IMR-90 (cell line): Measurements from ENCODE around the gene RALGAPB. TPM values are rescaled to one million over a fixed set of nuclear protein-coding genes. Genes with fewer than 3 reads are reported as not detected.

Source experiments
- ATAC-seq: fragments of 200-7000 bp; cut with Tn5 transposase; 2 replicates; pipeline ENCODE4 v1.9.1; 2020; ENCODE audit warnings: low read depth, mild to moderate bottlenecking, moderate library complexity
- BruUV-seq: library from RNA; stranded (reverse); fragments of 400-500 nt; replicated peaks from 2 replicates; lab custom pipeline; 2021; lab: Mats Ljungman, UMichigan
- CTCF ChIA-PET: fragments of 300-600 bp; formaldehyde crosslinking; extraction: SDS; loops from one replicate; lab custom pipeline; 2021; ENCODE audit warnings: antibody characterized with exemption; lab: Yijun Ruan, JAX
- POLR2A ChIA-PET: fragments of 300-600 bp; sonication (Branson Sonifier 250); formaldehyde crosslinking; loops from one replicate; lab custom pipeline; 2022; ENCODE audit warnings: antibody characterized with exemption; ENCODE audit not compliant: unreplicated experiment; lab: Charles Lee
- DNase-seq: peaks from one replicate; pipeline ENCODE4 v3.0.0; 2013
- H2AFZ ChIP-seq: replicated peaks from 2 replicates; pipeline ENCODE3; 2013; ENCODE audit warnings: low read length, mild to moderate bottlenecking; ENCODE audit not compliant: poor library complexity
- H2AK5ac ChIP-seq: 2 replicates; pipeline ENCODE4 v1.6.1; 2013; ENCODE audit warnings: low read depth, low read length, inconsistent platforms
- H2AK9ac ChIP-seq: replicated peaks from 2 replicates; pipeline ENCODE3; 2013; ENCODE audit warnings: mild to moderate bottlenecking, low read depth, low read length, moderate library complexity; ENCODE audit not compliant: poor library complexity
- H2BK120ac ChIP-seq: 2 replicates; pipeline ENCODE4 v1.6.1; 2013; ENCODE audit warnings: low read depth, low read length, inconsistent platforms
- H2BK15ac ChIP-seq: 3 replicates; pipeline ENCODE4 v1.6.1; 2013; ENCODE audit warnings: low read depth, low read length, inconsistent platforms
- H2BK20ac ChIP-seq: 2 replicates; pipeline ENCODE4 v1.6.1; 2013; ENCODE audit warnings: low read depth, mild to moderate bottlenecking, inconsistent platforms, low read length, moderate library complexity
- H2BK5ac ChIP-seq: 2 replicates; pipeline ENCODE4 v1.6.1; 2013; ENCODE audit warnings: mild to moderate bottlenecking, low read depth, low read length, inconsistent platforms; ENCODE audit not compliant: poor library complexity, severe bottlenecking
- H3K14ac ChIP-seq: replicated peaks from 2 replicates; pipeline ENCODE4 v1.6.1; 2013; ENCODE audit warnings: low read depth, low read length, inconsistent platforms
- H3K18ac ChIP-seq: 2 replicates; pipeline ENCODE4 v1.6.1; 2013; ENCODE audit warnings: low read depth, low read length, control low read depth
- H3K23ac ChIP-seq: 2 replicates; pipeline ENCODE4 v1.6.1; 2013; ENCODE audit warnings: low read depth, low read length, inconsistent platforms
- H3K27ac ChIP-seq: 2 replicates; pipeline ENCODE4 v1.5.1; 2013; ENCODE audit warnings: mild to moderate bottlenecking, control low read depth, low read length; ENCODE audit not compliant: insufficient read depth
- H3K27me3 ChIP-seq: 2 replicates; pipeline ENCODE4 v1.6.1; 2013; ENCODE audit warnings: low read length; ENCODE audit not compliant: control insufficient read depth, insufficient read depth
- H3K36me3 ChIP-seq: 2 replicates; pipeline ENCODE4 v1.6.1; 2013; ENCODE audit warnings: low read length, mixed read lengths; ENCODE audit not compliant: control insufficient read depth, insufficient read depth
- H3K4ac ChIP-seq: 2 replicates; pipeline ENCODE4 v1.6.1; 2013; ENCODE audit warnings: low read depth, low read length, inconsistent platforms
- H3K4me1 ChIP-seq: 2 replicates; pipeline ENCODE4 v1.6.1; 2013; ENCODE audit warnings: low read length, mixed read lengths; ENCODE audit not compliant: control insufficient read depth, insufficient read depth
- H3K4me2 ChIP-seq: 2 replicates; pipeline ENCODE4 v1.6.1; 2013; ENCODE audit warnings: low read depth, mild to moderate bottlenecking, control low read depth, low read length, moderate library complexity
- H3K4me3 ChIP-seq: 2 replicates; pipeline ENCODE4 v1.5.1; 2013; ENCODE audit warnings: low read depth, mild to moderate bottlenecking, control low read depth, low read length, moderate library complexity; ENCODE audit not compliant: insufficient read depth
- H3K56ac ChIP-seq: 2 replicates; pipeline ENCODE4 v1.6.1; 2013; ENCODE audit warnings: low read length, inconsistent platforms; ENCODE audit not compliant: insufficient read depth; ENCODE audit errors: extremely low read depth
- H3K79me1 ChIP-seq, 2 experiments: 2 replicates each; pipeline ENCODE4 v1.6.1; 2013; ENCODE audit warnings: low read length in 2 of 2, inconsistent platforms in 1 of 2, low read depth in 1 of 2
- H3K9ac ChIP-seq: 2 replicates; pipeline ENCODE4 v1.6.1; 2013; ENCODE audit warnings: low read depth, low read length, control low read depth
- H3K9me1 ChIP-seq: 2 replicates; pipeline ENCODE4 v1.6.1; 2013; ENCODE audit warnings: low read length, inconsistent platforms; ENCODE audit not compliant: insufficient read depth
- H3K9me3 ChIP-seq: 2 replicates; pipeline ENCODE4 v1.6.1; 2013; ENCODE audit warnings: low read length; ENCODE audit not compliant: control insufficient read depth, insufficient read depth
- H4K20me1 ChIP-seq: 2 replicates; pipeline ENCODE4 v1.6.1; 2013; ENCODE audit warnings: low read length, inconsistent platforms; ENCODE audit not compliant: insufficient read depth
- H4K5ac ChIP-seq: 2 replicates; pipeline ENCODE4 v1.6.1; 2013; ENCODE audit warnings: mild to moderate bottlenecking, low read depth, low read length, control low read depth
- H4K8ac ChIP-seq, 2 experiments: 2 replicates each; pipeline ENCODE4 v1.6.1; 2013; ENCODE audit warnings: low read depth in 2 of 2, low read length in 2 of 2, control low read depth in 1 of 2, inconsistent platforms in 1 of 2
- H4K91ac ChIP-seq: 2 replicates; pipeline ENCODE4 v1.6.1; 2013; ENCODE audit warnings: low read depth, low read length, inconsistent platforms; ENCODE audit not compliant: insufficient read depth
- RCOR1 ChIP-seq: IDR thresholded peaks from 2 replicates; pipeline ENCODE4 v1.6.1; 2012; ENCODE audit warnings: mild to moderate bottlenecking, low read length, improper control_type of control experiment; ENCODE audit not compliant: insufficient replicate concordance
- SMC3 ChIP-seq: fragments of 150-350 bp; IDR thresholded peaks from 2 replicates; pipeline ENCODE4 v1.6.1; 2016; ENCODE audit warnings: low read depth, mild to moderate bottlenecking, antibody characterized with exemption, low read length, moderate library complexity
- WGBS, 2 experiments: methylation state at CpG; one replicate each; pipeline versions ENCODE4 v1.1.5 to v1.1.7; 2013; ENCODE audit warnings: missing lambda C conversion rate in 2 of 2; ENCODE audit not compliant: insufficient read length in 1 of 2; ENCODE audit errors: extremely low coverage in 2 of 2; 5-methylcytosine and 5-hydroxymethylcytosine counted together
- dilution Hi-C: fragments of 300-500 bp; cut with HindIII; formaldehyde crosslinking; loops from one replicate; pipeline ENCODE4 v1.14.3; 2018; ENCODE audit warnings: low sequenced_read_pairs; ENCODE audit not compliant: unreplicated experiment
- in situ Hi-C: fragments of 300-500 bp; cut with MboI; formaldehyde crosslinking; loops from 3 replicates; pipeline ENCODE4 v1.14.3; 2019; ENCODE audit warnings: low sequenced_read_pairs, inconsistent platforms, mixed read lengths
- intact Hi-C: fragments of 100-400 bp; cut with micrococcal nuclease; formaldehyde crosslinking; loops from 2 replicates; pipeline ENCODE4 v1.10.0; 2022
- polyA plus RNA-seq, 3 experiments: library from polyadenylated mRNA; depleted of rRNA; stranded (reverse); fragments of >200 nt; gene quantifications; 2 replicates each; pipeline ENCODE4 v1.2.3, GENCODE V29; 2012; ENCODE audit warnings: low replicate concordance in 1 of 3
- total RNA-seq: library from RNA; depleted of rRNA; stranded (reverse); fragments of >200 nt; gene quantifications from 2 replicates; pipeline ENCODE4 v1.2.3, GENCODE V29; 2012

RALGAPB gene
- total and polyA plus RNA-seq, 2 of the 4 experiments (the other 2 are of a cell fraction) = 12.7 to 30.3 TPM

DNA sequence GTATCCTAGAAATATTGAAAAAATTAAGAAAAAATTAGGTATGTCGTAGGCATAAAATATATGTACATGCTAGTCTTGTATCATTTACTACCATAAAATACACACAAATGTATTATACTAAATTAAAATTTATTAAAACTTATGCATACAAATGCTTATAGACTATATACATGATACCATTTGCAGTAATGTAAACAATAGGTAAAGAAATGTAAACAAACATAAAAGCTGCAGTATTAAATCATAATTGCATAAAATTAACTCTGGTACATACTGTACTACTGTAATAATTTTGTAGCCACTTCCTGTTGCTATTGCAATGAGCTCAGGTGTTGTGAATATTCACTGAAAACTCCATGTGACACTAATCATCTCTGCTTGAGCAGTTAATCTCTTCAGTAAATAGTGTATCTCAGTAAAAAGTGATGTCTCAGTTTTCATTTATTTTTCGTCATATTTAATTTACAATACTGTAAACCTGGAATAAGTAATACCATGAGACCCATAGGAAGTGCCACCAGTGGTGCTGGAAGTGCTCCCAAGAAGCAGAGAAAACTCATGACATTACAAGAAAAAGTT is 29.3 kb downstream of the RALGAPB start:
- H4K20me1 ChIP-seq = peaks cover 3% of the 10 kb centered on the region; the same call in 1 of the 2 replicates
- WGBS, 2 experiments = no CpG with 5 or more reads among the region's 2 CpGs
- no peak overlapping the region for H4K91ac ChIP-seq
- H3K4ac ChIP-seq = no peak overlapping the region
- H3K4me2 ChIP-seq = no peak overlapping the region
- peaks cover 6% of the 10 kb centered on the region; the same call in 1 of the 2 replicates for H3K9me1 ChIP-seq
- no peak overlapping the region for H2BK120ac ChIP-seq
- H3K14ac ChIP-seq = no peak overlapping the region
- DNase-seq (no peak), ATAC-seq (no peak)
- H3K18ac ChIP-seq = no peak overlapping the region
- H4K5ac ChIP-seq = no peak overlapping the region
- H3K27ac ChIP-seq = no peak overlapping the region
- H2AK5ac ChIP-seq = no peak overlapping the region
- H3K27me3 ChIP-seq = no peaks in the 10 kb centered on the region
- no peak overlapping the region for H4K8ac ChIP-seq
- no peak overlapping the region for H2BK20ac ChIP-seq
- intact Hi-C loops = no loop called here
- CTCF ChIA-PET = no interaction called here
- no peak overlapping the region for H2BK5ac ChIP-seq
- dilution Hi-C loops = no loop called here
- BruUV-seq = no TSS peak
- no peak overlapping the region for H2AFZ ChIP-seq
- H2AK9ac ChIP-seq = no peak overlapping the region
- no peak overlapping the region for H3K4me3 ChIP-seq
- H3K79me1 ChIP-seq = peaks cover 11 to 33% of the 10 kb centered on the region in 2 experiments
- H2BK15ac ChIP-seq = no peak overlapping the region
- POLR2A ChIA-PET = no interaction called here
- TF ChIP-seq SMC3 = no peak
- no peak for TF ChIP-seq RCOR1
- H3K9ac ChIP-seq = no peak overlapping the region
- no peaks in the 10 kb centered on the region for H3K9me3 ChIP-seq
- H3K36me3 ChIP-seq = peaks cover 23% of the 10 kb centered on the region
- no peak overlapping the region for H3K56ac ChIP-seq
- in situ Hi-C loops = no loop called here
- H3K4me1 ChIP-seq = 0 out of 2 replicates have a peak, but pooled peaks cover 2% of the 10 kb centered on the region
- no peak overlapping the region for H3K23ac ChIP-seq
